ENCODE measurements around the gene PSMG4. TPM values are rescaled to one million over a fixed set of nuclear protein-coding genes. Genes with fewer than 3 reads are reported as not detected.
"Not testable (repeated sequence)": the region's sequence is repeated elsewhere in the genome, so short reads cannot be mapped to it uniquely, and the experiment has no call there.

PSMG4 gene
- total and polyA plus RNA-seq, 7 experiments from 2014 or later, result 15.6 to 81.7 (median 42.5) TPM

DNA sequence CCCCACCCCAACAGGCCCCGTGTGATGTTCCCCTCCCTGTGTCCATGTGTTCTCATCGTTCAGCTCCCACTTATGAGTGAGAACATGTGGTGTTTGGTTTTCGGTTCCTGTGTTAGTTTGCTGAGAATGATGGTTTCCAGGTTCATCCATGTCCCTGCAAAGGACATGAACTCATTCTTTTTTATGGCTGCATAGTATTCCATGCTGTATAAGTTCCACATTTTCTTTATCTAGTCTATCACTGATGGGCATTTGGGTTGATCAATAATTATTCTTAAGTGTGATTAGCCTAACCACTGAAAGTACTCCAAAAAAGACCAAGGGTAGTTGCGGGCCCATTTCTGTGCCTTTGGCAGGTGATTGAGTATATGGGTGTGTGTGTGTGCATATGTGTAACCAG, 17.0 kb upstream of the PSMG4 start:
- H3K9me3 Mint-ChIP-seq; H3K27me3 ChIP-seq (ENCODE audit: control insufficient read depth in 2 of 2, insufficient read depth in 2 of 2, low read length in 2 of 2); POLR2A ChIA-PET; DNase-seq; H3K27ac ChIP-seq (ENCODE audit: low read depth, low read length); H3K36me3 Mint-ChIP-seq; H3K4me1 Mint-ChIP-seq; intact Hi-C loops (cut with micrococcal nuclease); H3K4me1 ChIP-seq (ENCODE audit: control insufficient read depth in 2 of 2, insufficient read depth in 2 of 2, low read length in 2 of 2); H3K36me3 ChIP-seq (ENCODE audit: control insufficient read depth in 2 of 3, insufficient read depth in 3 of 3, low read length in 3 of 3); H3K4me3 Mint-ChIP-seq; ATAC-seq; H3K27ac Mint-ChIP-seq; H3K9me3 ChIP-seq (ENCODE audit: control insufficient read depth in 2 of 3, low read length in 3 of 3); H3K4me3 ChIP-seq (ENCODE audit: low read length); CTCF ChIA-PET: not testable (repeated sequence)
- H3K27me3 Mint-ChIP-seq, result peaks cover 29 to 65% (median 38%) of the 10 kb centered on the region in 5 donors

DNA sequence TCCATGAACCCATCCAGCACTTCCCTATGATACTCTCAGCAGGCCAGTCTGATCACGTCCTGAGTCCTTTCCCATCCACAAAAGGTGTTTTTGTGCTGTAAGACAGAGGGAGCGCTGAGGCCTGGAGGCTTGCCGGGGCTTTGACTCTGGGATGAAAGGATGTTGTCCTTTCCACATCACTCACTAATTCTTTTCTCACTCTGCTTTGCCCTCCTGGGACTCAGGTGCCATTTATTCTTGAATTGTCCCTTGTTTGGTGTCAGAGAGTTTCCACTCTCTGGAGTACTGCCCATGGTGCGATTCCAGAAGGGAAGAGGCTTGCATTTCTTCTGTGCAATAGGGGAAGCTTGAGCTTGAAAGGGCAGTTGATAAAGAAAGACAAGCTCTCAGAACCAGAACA, 16.0 kb upstream of the PSMG4 start:
- Mint-ChIP-seq H3K4me1 (no peaks in the 10 kb centered on the region), H3K27me3 (peaks cover 30 to 59% (median 35%) of the 10 kb centered on the region in 5 donors), H3K36me3 (no peaks in the 10 kb centered on the region), H3K4me3 (no peak overlapping the region), H3K9me3 (peaks cover 0 to 1% (median 0%) of the 10 kb centered on the region in 11 donors), H3K27ac (no peak overlapping the region)
- intact Hi-C loops (cut with micrococcal nuclease), result no loop called here
- Histone ChIP-seq H3K27ac (ENCODE audit: low read depth, low read length) (no peak overlapping the region), H3K4me3 (ENCODE audit: low read length) (no peak overlapping the region), H3K9me3 (ENCODE audit: control insufficient read depth in 2 of 3, low read length in 3 of 3) (no peaks in the 10 kb centered on the region), H3K27me3 (ENCODE audit: control insufficient read depth in 2 of 2, insufficient read depth in 2 of 2, low read length in 2 of 2) (peaks cover 0 to 3% of the 10 kb centered on the region in 2 donors), H3K36me3 (ENCODE audit: control insufficient read depth in 2 of 3, insufficient read depth in 3 of 3, low read length in 3 of 3) (no peaks in the 10 kb centered on the region), H3K4me1 (ENCODE audit: control insufficient read depth in 2 of 2, insufficient read depth in 2 of 2, low read length in 2 of 2) (no peaks in the 10 kb centered on the region)
- DNase-seq (no peak), ATAC-seq (no peak)
- ChIA-PET POLR2A (interaction anchor here (0.6 kb wide), 1 partner anchor 76 kb away, joined by 4 read pairs; no protein-coding TSS in a partner anchor), CTCF (no interaction called here)

DNA sequence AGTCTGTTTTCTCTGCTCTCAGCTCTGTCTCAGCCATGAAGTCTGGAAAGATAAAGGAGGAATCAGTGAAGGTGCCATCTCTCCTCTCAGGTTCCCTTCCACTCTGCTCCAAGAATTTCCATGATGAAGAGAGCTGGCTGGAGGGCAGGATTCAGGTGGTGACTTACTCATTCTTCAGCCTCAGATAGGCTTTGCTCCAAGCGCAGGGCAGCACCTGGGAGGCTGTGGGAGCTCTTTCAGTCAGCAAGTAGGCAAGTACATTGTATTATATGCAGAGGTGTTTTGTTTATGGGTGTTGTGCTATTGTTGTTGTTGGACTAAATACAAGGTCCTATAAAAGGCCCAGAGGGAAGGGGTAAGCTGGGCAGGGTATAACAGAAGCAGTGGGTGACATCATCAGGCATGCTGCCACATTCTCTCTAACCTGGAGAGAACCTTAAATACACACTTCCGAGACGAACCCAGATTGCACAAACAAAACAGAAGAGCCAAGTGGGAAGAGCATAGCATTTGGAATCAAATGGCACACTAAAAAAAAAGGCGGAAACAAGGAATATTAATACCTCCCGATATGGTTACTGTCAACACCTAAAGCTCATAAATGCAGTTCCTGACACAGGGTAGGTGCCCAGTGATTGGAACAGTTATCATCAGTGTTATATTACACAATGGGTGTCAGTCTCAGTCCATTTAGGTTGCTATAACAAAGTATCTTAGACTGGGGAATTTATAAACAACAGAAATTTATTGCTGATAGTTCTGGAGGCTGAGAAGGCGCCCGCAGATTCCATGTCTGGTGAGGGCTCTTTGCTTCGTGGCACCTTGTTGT, 14.5 kb upstream of the PSMG4 start:
- Histone ChIP-seq H3K27ac (ENCODE audit: low read depth, low read length) (no peak overlapping the region), H3K9me3 (ENCODE audit: control insufficient read depth in 2 of 3, low read length in 3 of 3) (no peaks in the 10 kb centered on the region), H3K36me3 (ENCODE audit: control insufficient read depth in 2 of 3, insufficient read depth in 3 of 3, low read length in 3 of 3) (no peaks in the 10 kb centered on the region), H3K27me3 (ENCODE audit: control insufficient read depth in 2 of 2, insufficient read depth in 2 of 2, low read length in 2 of 2) (no peaks in the 10 kb centered on the region), H3K4me1 (ENCODE audit: control insufficient read depth in 2 of 2, insufficient read depth in 2 of 2, low read length in 2 of 2) (no peaks in the 10 kb centered on the region), H3K4me3 (ENCODE audit: low read length) (no peak overlapping the region)
- no peaks in the 10 kb centered on the region for H3K4me1 Mint-ChIP-seq
- H3K27ac Mint-ChIP-seq, result no peak overlapping the region
- ChIA-PET POLR2A (no interaction called here), CTCF (no interaction called here)
- no peak overlapping the region for H3K4me3 Mint-ChIP-seq
- H3K36me3 Mint-ChIP-seq, result peaks cover 0 to under 1% (median 0%) of the 10 kb centered on the region in 5 donors
- peaks cover 28 to 60% (median 37%) of the 10 kb centered on the region in 5 donors for H3K27me3 Mint-ChIP-seq
- ATAC-seq, result no peak
- no peak for DNase-seq
- intact Hi-C loops (cut with micrococcal nuclease), result no loop called here
- H3K9me3 Mint-ChIP-seq, result peaks cover 0 to 1% (median 0%) of the 10 kb centered on the region in 11 donors

DNA sequence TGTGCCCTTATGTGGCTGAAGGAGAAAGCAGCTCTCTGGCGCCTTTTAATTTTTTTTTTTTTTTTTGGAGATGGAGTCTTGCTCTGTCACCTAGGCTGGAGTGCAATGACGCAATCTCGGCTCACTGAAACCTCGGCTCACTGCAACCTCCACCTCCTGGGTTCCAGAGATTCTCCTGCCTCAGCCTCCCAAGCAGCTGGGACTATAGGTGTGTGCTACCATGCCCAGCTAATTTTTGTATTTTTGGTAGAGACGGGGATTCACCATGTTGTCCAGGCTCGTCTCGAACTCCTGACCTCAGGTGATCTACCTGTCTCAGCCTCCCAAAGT, 13.9 kb upstream of the PSMG4 start:
- H3K36me3 Mint-ChIP-seq; H3K27me3 ChIP-seq (ENCODE audit: control insufficient read depth in 2 of 2, insufficient read depth in 2 of 2, low read length in 2 of 2); ATAC-seq; H3K27ac ChIP-seq (ENCODE audit: low read depth, low read length); H3K36me3 ChIP-seq (ENCODE audit: control insufficient read depth in 2 of 3, insufficient read depth in 3 of 3, low read length in 3 of 3); H3K9me3 ChIP-seq (ENCODE audit: control insufficient read depth in 2 of 3, low read length in 3 of 3); H3K4me3 Mint-ChIP-seq; H3K4me1 Mint-ChIP-seq; H3K4me1 ChIP-seq (ENCODE audit: control insufficient read depth in 2 of 2, insufficient read depth in 2 of 2, low read length in 2 of 2); POLR2A ChIA-PET; H3K4me3 ChIP-seq (ENCODE audit: low read length); H3K27ac Mint-ChIP-seq; intact Hi-C loops (cut with micrococcal nuclease); CTCF ChIA-PET; H3K9me3 Mint-ChIP-seq; DNase-seq: not testable (repeated sequence)
- H3K27me3 Mint-ChIP-seq, result peaks cover 33 to 61% (median 42%) of the 10 kb centered on the region in 5 donors

DNA sequence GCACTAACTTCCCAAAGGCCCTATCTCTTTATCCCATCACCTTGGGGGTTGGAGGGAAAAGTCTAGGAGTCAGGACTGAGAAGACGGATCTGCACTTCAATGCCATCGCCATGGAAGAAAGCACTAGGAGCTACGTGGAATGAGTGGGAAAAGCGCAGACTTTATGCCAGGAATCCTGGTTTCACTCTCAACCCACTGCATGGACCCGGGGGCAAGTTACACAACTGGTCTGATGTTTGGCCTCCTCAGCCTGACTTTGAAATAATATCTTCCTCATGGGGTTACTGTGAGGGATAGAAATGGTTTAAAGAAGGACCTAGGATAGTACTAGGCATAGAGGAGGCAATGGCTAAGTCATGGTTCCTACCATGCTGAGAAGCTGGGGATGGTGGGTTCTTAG, 13.5 kb upstream of the PSMG4 start:
- no peak overlapping the region for H3K27ac ChIP-seq (ENCODE audit: low read depth, low read length)
- DNase-seq (no peak), ATAC-seq (no peak)
- Mint-ChIP-seq H3K36me3 (peaks cover 0 to 5% (median 0%) of the 10 kb centered on the region in 5 donors), H3K27ac (no peak overlapping the region), H3K4me1 (no peaks in the 10 kb centered on the region), H3K4me3 (no peak overlapping the region), H3K27me3 (peaks cover 34 to 61% (median 44%) of the 10 kb centered on the region in 5 donors), H3K9me3 (peaks cover 0 to 1% (median 0%) of the 10 kb centered on the region in 11 donors)
- no peak overlapping the region for H3K4me3 ChIP-seq (ENCODE audit: low read length)
- no peaks in the 10 kb centered on the region for H3K36me3 ChIP-seq (ENCODE audit: control insufficient read depth in 2 of 3, insufficient read depth in 3 of 3, low read length in 3 of 3)
- intact Hi-C loops (cut with micrococcal nuclease), result no loop called here
- CTCF ChIA-PET, result no interaction called here
- POLR2A ChIA-PET, result no interaction called here
- no peaks in the 10 kb centered on the region for H3K9me3 ChIP-seq (ENCODE audit: control insufficient read depth in 2 of 3, low read length in 3 of 3)
- no peaks in the 10 kb centered on the region for H3K27me3 ChIP-seq (ENCODE audit: control insufficient read depth in 2 of 2, insufficient read depth in 2 of 2, low read length in 2 of 2)
- no peaks in the 10 kb centered on the region for H3K4me1 ChIP-seq (ENCODE audit: control insufficient read depth in 2 of 2, insufficient read depth in 2 of 2, low read length in 2 of 2)

DNA sequence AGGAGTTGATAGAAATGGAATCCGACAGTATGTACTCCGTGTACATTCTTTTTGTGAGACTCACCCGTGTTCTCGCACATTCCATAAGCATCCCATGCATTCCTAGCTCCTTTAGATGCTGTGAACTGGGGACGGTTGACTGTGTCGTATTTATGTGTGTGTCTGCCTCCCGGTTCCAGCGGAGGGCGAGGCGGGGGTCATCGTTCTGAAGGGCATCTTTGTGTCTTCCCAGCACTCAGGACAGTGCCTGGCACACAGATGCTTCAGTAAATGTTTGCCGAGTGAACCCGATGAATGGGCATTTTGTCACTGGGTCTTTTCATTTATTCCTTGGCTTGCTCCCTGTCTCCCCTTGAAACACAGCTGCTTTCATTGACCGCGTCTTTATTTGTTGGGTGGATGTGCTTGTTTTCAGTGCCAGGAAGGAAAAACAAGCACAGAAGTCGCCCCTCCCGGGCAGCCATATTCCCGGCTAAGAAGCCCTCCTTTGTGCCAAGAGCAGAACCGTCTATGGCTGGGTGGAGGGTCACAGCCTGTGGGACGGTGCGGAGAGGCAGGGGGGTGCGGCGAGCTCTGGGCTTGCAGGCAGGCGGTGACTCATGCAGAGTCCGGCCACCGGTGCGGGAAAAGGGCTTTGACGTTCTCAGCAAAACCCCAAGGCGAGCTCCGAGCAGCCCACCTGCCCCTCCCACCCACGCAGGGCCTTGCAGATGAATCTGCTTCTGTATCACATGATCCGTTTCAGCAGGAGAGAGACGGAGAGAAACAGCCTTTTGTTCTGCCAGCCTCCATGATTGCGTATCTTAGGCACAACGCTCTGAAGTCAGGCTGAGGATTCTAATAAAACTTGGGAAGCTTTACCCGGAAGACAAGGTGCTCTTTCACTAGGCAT, 11.2 kb upstream of the PSMG4 start:
- H3K9me3 ChIP-seq (ENCODE audit: control insufficient read depth in 2 of 3, low read length in 3 of 3), result no peaks in the 10 kb centered on the region
- Mint-ChIP-seq H3K4me1 (peaks cover 6 to 12% (median 7%) of the 10 kb centered on the region in 7 donors), H3K4me3 (no peak overlapping the region), H3K9me3 (peaks cover 0 to 1% (median 0%) of the 10 kb centered on the region in 11 donors), H3K36me3 (peaks cover 0 to 5% (median 0%) of the 10 kb centered on the region in 5 donors), H3K27ac (no peak overlapping the region), H3K27me3 (peaks cover 32 to 63% (median 43%) of the 10 kb centered on the region in 5 donors)
- ChIA-PET CTCF (interaction anchor here (1.1 kb wide), 1 partner anchor 12 kb away, joined by 4 read pairs; the partner anchor contains the start of gene PSMG4), POLR2A (no interaction called here)
- no peak overlapping the region for H3K27ac ChIP-seq (ENCODE audit: low read depth, low read length)
- H3K27me3 ChIP-seq (ENCODE audit: control insufficient read depth in 2 of 2, insufficient read depth in 2 of 2, low read length in 2 of 2), result no peaks in the 10 kb centered on the region
- no peak for ATAC-seq
- H3K36me3 ChIP-seq (ENCODE audit: control insufficient read depth in 2 of 3, insufficient read depth in 3 of 3, low read length in 3 of 3), result no peaks in the 10 kb centered on the region
- intact Hi-C loops (cut with micrococcal nuclease), result no loop called here
- no peak overlapping the region for H3K4me3 ChIP-seq (ENCODE audit: low read length)
- no peak for DNase-seq
- peaks cover 7 to 8% of the 10 kb centered on the region in 2 donors for H3K4me1 ChIP-seq (ENCODE audit: control insufficient read depth in 2 of 2, insufficient read depth in 2 of 2, low read length in 2 of 2)

Measured in naive thymus-derived CD4-positive, alpha-beta T cell (primary cell).